HepG2 (cell line): ENCODE measurements around the gene CBY1. TPM values are rescaled to one million over a fixed set of nuclear protein-coding genes. Genes with fewer than 3 reads are reported as not detected.

Experiments
- DNMT3B ChIP-seq: conservative IDR thresholded peaks from 2 replicates; pipeline ENCODE4 v1.6.1; 2016; ENCODE audit warnings: missing biosample characterization, control low read depth
- EZH2 ChIP-seq: conservative IDR thresholded peaks from 2 replicates; pipeline ENCODE4 v1.6.1; 2012; ENCODE audit warnings: mild to moderate bottlenecking, low read depth, low read length, moderate library complexity
- KLF11 ChIP-seq: IDR thresholded peaks from 2 replicates; pipeline ENCODE4 v1.6.1; 2016; ENCODE audit warnings: missing compliant biosample characterization
- MAFF ChIP-seq: IDR thresholded peaks from 2 replicates; pipeline ENCODE4 v1.6.1; 2011; ENCODE audit warnings: low read depth, low read length, improper control_type of control experiment
- MIXL1 ChIP-seq: IDR thresholded peaks from 2 replicates; pipeline ENCODE4 v1.6.1; 2016
- NCOA1 ChIP-seq: sonication (generic); formaldehyde crosslinking; IDR thresholded peaks from 2 replicates; pipeline ENCODE4 v1.9.0; 2021; ENCODE audit warnings: missing genetic modification reagents
- NCOA5 ChIP-seq: sonication (generic); formaldehyde crosslinking; IDR thresholded peaks from 2 replicates; pipeline ENCODE4 v1.4.0; 2020; ENCODE audit warnings: missing genetic modification reagents
- NFE2 ChIP-seq: sonication (generic); formaldehyde crosslinking; IDR thresholded peaks from 2 replicates; pipeline ENCODE4 v1.4.0; 2020; ENCODE audit warnings: missing genetic modification reagents
- PBX2 ChIP-seq: IDR thresholded peaks from 2 replicates; pipeline ENCODE4 v1.6.1; 2016; ENCODE audit warnings: control low read depth
- SMYD3 ChIP-seq: sonication (generic); formaldehyde crosslinking; IDR thresholded peaks from 2 replicates; pipeline ENCODE4 v1.8.1; 2023; ENCODE audit warnings: mild to moderate bottlenecking, missing genetic modification reagents
- SOX5 ChIP-seq: IDR thresholded peaks from 2 replicates; pipeline ENCODE4 v1.6.1; 2016; ENCODE audit warnings: borderline replicate concordance
- SRSF1 ChIP-seq: fragments of 200-400 bp; formaldehyde crosslinking; optimal IDR thresholded peaks from 2 replicates; pipeline ENCODE3; 2017; ENCODE audit warnings: mild to moderate bottlenecking, low read depth, low read length, moderate library complexity
- TAF15 ChIP-seq: fragments of 200-400 bp; formaldehyde crosslinking; IDR thresholded peaks from one replicate; pipeline ENCODE4 v1.6.1; 2018; ENCODE audit warnings: mild to moderate bottlenecking, low read depth, low read length; ENCODE audit not compliant: poor library complexity, severe bottlenecking
- TSC22D2 ChIP-seq: sonication (generic); formaldehyde crosslinking; IDR thresholded peaks from 2 replicates; pipeline ENCODE4 v1.5.1; 2020; ENCODE audit warnings: missing genetic modification reagents, mild to moderate bottlenecking, borderline replicate concordance
- ZFP82 ChIP-seq: sonication (generic); formaldehyde crosslinking; IDR thresholded peaks from 2 replicates; pipeline ENCODE4 v1.5.1; 2020; ENCODE audit warnings: mild to moderate bottlenecking, missing genetic modification reagents, borderline replicate concordance
- ZNF264 ChIP-seq: sonication (generic); formaldehyde crosslinking; IDR thresholded peaks from 2 replicates; pipeline ENCODE4 v1.4.0; 2020; ENCODE audit warnings: missing genetic modification reagents
- ZNF280D ChIP-seq: sonication (generic); formaldehyde crosslinking; IDR thresholded peaks from 2 replicates; pipeline ENCODE4 v1.5.1; 2020; ENCODE audit warnings: mild to moderate bottlenecking, missing genetic modification reagents
- ZNF44 ChIP-seq: sonication (generic); formaldehyde crosslinking; IDR thresholded peaks from 2 replicates; pipeline ENCODE4 v1.5.1; 2020; ENCODE audit warnings: mild to moderate bottlenecking, missing genetic modification reagents
- ZNF460 ChIP-seq: sonication (generic); formaldehyde crosslinking; IDR thresholded peaks from 2 replicates; pipeline ENCODE4 v1.5.1; 2020; ENCODE audit warnings: missing genetic modification reagents, mild to moderate bottlenecking, borderline replicate concordance
- ZNF782 ChIP-seq: sonication (generic); formaldehyde crosslinking; IDR thresholded peaks from 2 replicates; pipeline ENCODE4 v1.4.0; 2020; ENCODE audit warnings: missing genetic modification reagents, mild to moderate bottlenecking, borderline replicate concordance
- ZNF891 ChIP-seq: sonication (generic); formaldehyde crosslinking; IDR thresholded peaks from 2 replicates; pipeline ENCODE4 v1.5.0; 2020; ENCODE audit warnings: mild to moderate bottlenecking, missing genetic modification reagents
- ZZZ3 ChIP-seq: sonication (generic); formaldehyde crosslinking; IDR thresholded peaks from 2 replicates; pipeline ENCODE4 v1.4.0; 2020; ENCODE audit warnings: missing genetic modification reagents, mild to moderate bottlenecking, borderline replicate concordance
- polyA plus RNA-seq, 8 experiments: library from polyadenylated mRNA; depleted of rRNA in 3 of 8; stranded (reverse) in 7 of 8; unstranded in 1 of 8; fragments of >200 nt; fragmentation: Illumina TruSeq in 4 of 8; extraction: Trizol in 4 of 8; gene quantifications; 2 replicates each; pipeline versions ENCODE4 v1.2.1 to v1.2.3, GENCODE V29; 2011 to 2016; ENCODE audit warnings: low read depth in 4 of 8, missing spikeins in 1 of 8, mixed read lengths in 1 of 8; ENCODE audit not compliant: insufficient read depth in 1 of 8
- total RNA-seq, 5 experiments: library from RNA; depleted of rRNA; stranded (reverse); fragments of >200 nt; fragmentation: Illumina TruSeq; extraction: Trizol; gene quantifications; 2 replicates each; pipeline ENCODE4 v1.2.3, GENCODE V29; 2016; ENCODE audit warnings: low read depth in 1 of 5
- TF ChIP-seq, protein P1 (sequence below): IDR thresholded peaks from 2 replicates; pipeline ENCODE4 v1.6.1; 2012; ENCODE audit warnings: low read depth, low read length, improper control_type of control experiment

The CBY1 gene
- total and polyA plus RNA-seq, 2 of the 13 experiments (the other 11 are each of a cell fraction or from before 2014, with no cell fraction given) = 19.7 to 20.3 TPM

DNA sequence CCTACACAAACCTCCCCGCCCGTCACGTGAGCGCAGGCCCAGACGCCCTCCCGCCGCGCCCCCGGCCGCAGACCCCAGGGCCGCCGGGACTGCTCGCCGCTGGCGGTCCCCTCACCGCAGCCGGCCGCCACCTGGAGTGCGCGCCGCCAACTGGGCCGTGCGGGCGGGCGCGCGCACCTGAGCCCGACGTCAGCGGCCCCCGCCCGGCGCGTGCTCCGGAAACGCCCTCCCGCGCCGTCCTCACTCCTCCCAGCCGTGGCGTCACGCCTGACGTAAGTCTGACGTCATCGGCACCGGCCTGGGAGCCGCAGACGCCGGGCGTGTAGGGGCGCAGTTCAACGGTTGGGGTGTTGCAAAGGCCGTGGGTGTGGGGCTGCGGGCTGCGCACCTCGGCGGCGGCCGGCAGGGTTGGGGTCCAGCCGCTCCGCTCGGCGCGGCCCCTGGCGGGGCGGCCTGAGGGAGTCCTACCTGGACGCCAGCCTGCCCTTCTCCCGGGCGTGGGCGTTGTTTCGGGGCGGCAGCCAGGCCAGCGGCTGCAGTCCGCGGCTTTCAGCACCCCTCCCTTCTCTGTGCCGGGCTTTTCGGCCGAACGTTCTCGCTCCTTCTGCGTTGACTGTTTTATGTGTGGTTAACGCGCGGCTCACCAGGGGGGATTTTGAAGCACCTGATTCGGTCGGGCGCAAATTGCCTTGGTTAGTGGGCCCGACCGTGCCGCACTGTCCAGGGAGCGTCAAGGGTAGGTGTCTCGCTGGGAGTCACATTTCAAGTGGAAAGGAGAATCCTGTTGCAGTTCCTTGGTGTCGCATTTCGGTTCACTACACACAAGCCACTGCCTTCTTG is 44.6 kb downstream of the CBY1 start, which contains the start of gene JOSD1 (continued):
- TF ChIP-seq ZNF280D (CRISPR knock-in tag) = no peak
- no peak for TF ChIP-seq TAF15
- no peak for TF ChIP-seq ZNF44 (CRISPR knock-in tag)
- TF ChIP-seq SOX5 (CRISPR knock-in tag) = peak; percentile 39; the same call in 1 of the 2 replicates
- no peak for TF ChIP-seq DNMT3B
- no peak for TF ChIP-seq ZZZ3 (CRISPR knock-in tag)
- no peak for TF ChIP-seq ZNF891 (CRISPR knock-in tag)
- no peak for TF ChIP-seq ZFP82 (CRISPR knock-in tag)
- TF ChIP-seq SRSF1 = peak; percentile 70
- no peak for TF ChIP-seq PBX2
- TF ChIP-seq, protein P1, sequence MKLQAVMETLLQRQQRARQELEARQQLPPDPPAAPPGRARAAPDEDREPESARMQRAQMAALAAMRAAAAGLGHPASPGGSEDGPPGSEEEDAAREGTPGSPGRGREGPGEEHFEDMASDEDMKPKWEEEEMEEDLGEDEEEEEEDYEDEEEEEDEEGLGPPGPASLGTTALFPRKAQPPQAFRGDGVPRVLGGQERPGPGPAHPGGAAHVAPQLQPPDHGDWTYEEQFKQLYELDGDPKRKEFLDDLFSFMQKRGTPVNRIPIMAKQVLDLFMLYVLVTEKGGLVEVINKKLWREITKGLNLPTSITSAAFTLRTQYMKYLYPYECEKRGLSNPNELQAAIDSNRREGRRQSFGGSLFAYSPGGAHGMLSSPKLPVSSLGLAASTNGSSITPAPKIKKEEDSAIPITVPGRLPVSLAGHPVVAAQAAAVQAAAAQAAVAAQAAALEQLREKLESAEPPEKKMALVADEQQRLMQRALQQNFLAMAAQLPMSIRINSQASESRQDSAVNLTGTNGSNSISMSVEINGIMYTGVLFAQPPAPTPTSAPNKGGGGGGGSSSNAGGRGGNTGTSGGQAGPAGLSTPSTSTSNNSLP = no peak
- no peak for TF ChIP-seq KLF11 (CRISPR knock-in tag)
- no peak for TF ChIP-seq SMYD3 (CRISPR knock-in tag)
- TF ChIP-seq EZH2 = no peak
- no peak for TF ChIP-seq ZNF460 (CRISPR knock-in tag)
- TF ChIP-seq TSC22D2 (CRISPR knock-in tag) = no peak
- no peak for TF ChIP-seq MIXL1 (CRISPR knock-in tag)
- no peak for TF ChIP-seq NCOA1 (CRISPR knock-in tag)
- TF ChIP-seq NCOA5 = no peak
- TF ChIP-seq NFE2 (CRISPR knock-in tag) = no peak
- TF ChIP-seq ZNF264 (CRISPR knock-in tag) = peak; percentile 100
- TF ChIP-seq MAFF = no peak
- TF ChIP-seq ZNF782 (CRISPR knock-in tag) = no peak; the same call in 1 of the 2 replicates
